H1 (cell line): ENCODE results near the gene NSUN6. TPM values are rescaled to one million over a fixed set of nuclear protein-coding genes. Genes with fewer than 3 reads are reported as not detected.
"Not testable (repeated sequence)": the region's sequence is repeated elsewhere in the genome, so short reads cannot be mapped to it uniquely, and the experiment has no call there.

ENCODE experiments used
- CTCF ChIA-PET: fragments of 300-600 bp; sonication (Branson Sonifier 250); formaldehyde crosslinking; loops from one replicate; lab custom pipeline; 2021; ENCODE audit not compliant: partially characterized antibody; lab: Charles Lee
- POLR2A ChIA-PET: fragments of 300-600 bp; sonication (Branson Sonifier 250); formaldehyde crosslinking; loops from one replicate; lab custom pipeline; 2021; ENCODE audit warnings: inconsistent platforms; ENCODE audit not compliant: partially characterized antibody; lab: Charles Lee
- DNase-seq, 2 experiments: peaks; one replicate each; pipeline versions ENCODE4 v3.0.0 to v3.0.0-alpha.2; 2010 to 2022; ENCODE audit warnings: low spot score in 2 of 2, low read depth in 1 of 2, mixed read lengths in 1 of 2
- FAIRE-seq: peaks from 2 replicates; lab custom pipeline; 2011; peaks lifted over from hg19 to GRCh38; lab: Jason Lieb, UNC
- H2AFZ ChIP-seq: 2 replicates; pipeline ENCODE4 v1.8.1; 2012; ENCODE audit warnings: low read length, inconsistent platforms
- H2AK5ac ChIP-seq: 2 replicates; pipeline ENCODE4 v1.6.1; 2013; ENCODE audit warnings: low read depth, low read length
- H2BK120ac ChIP-seq: replicated peaks from 2 replicates; pipeline ENCODE3; 2013; ENCODE audit warnings: low read depth, low read length, inconsistent platforms
- H2BK12ac ChIP-seq: 2 replicates; pipeline ENCODE4 v1.6.1; 2013; ENCODE audit warnings: low read depth, low read length
- H2BK15ac ChIP-seq: 2 replicates; pipeline ENCODE4 v1.6.1; 2013; ENCODE audit warnings: low read length
- H2BK20ac ChIP-seq: 2 replicates; pipeline ENCODE4 v1.6.1; 2013; ENCODE audit warnings: low read length
- H2BK5ac ChIP-seq: 2 replicates; pipeline ENCODE4 v1.6.1; 2013; ENCODE audit warnings: low read depth, low read length
- H3K14ac ChIP-seq: 2 replicates; pipeline ENCODE4 v1.6.1; 2013; ENCODE audit warnings: inconsistent platforms; ENCODE audit not compliant: insufficient read length
- H3K18ac ChIP-seq: 2 replicates; pipeline ENCODE4 v1.6.1; 2013; ENCODE audit warnings: low read length; ENCODE audit errors: extremely low read depth
- H3K23ac ChIP-seq: 2 replicates; pipeline ENCODE4 v1.6.1; 2013; ENCODE audit warnings: inconsistent platforms; ENCODE audit not compliant: insufficient read length
- H3K23me2 ChIP-seq: 2 replicates; pipeline ENCODE4 v1.6.1; 2013; ENCODE audit warnings: low read depth, low read length
- H3K27ac ChIP-seq: 2 replicates; pipeline ENCODE4 v1.6.1; 2011; ENCODE audit warnings: low read depth, low read length, inconsistent platforms
- H3K27me3 ChIP-seq, 4 experiments: replicated peaks in 1 of 4; 1 replicate in 1 of 4; 2 replicates in 3 of 4; pipeline versions ENCODE4 v1.6.1 to v1.8.1; 2011 to 2013; ENCODE audit warnings: low read length in 3 of 4, mild to moderate bottlenecking in 3 of 4, inconsistent platforms in 2 of 4, mixed read lengths in 2 of 4, moderate library complexity in 1 of 4; ENCODE audit not compliant: control insufficient read depth in 3 of 4, insufficient read depth in 3 of 4; ENCODE audit errors: extremely low read depth in 1 of 4
- H3K36me3 ChIP-seq, 4 experiments: 2 replicates each; pipeline versions ENCODE4 v1.6.1 to v1.8.1; 2011 to 2013; ENCODE audit warnings: mild to moderate bottlenecking in 4 of 4, low read length in 3 of 4, moderate library complexity in 2 of 4, control low read depth in 1 of 4, inconsistent platforms in 1 of 4; ENCODE audit not compliant: insufficient read depth in 4 of 4, control insufficient read depth in 2 of 4
- H3K4ac ChIP-seq: replicated peaks from 2 replicates; pipeline ENCODE3; 2013; ENCODE audit warnings: low read length, low read depth, mixed read lengths, inconsistent platforms; ENCODE audit not compliant: insufficient read length
- H3K4me1 ChIP-seq, 4 experiments: replicated peaks in 1 of 4; 1 replicate in 1 of 4; 2 replicates in 3 of 4; pipeline versions ENCODE4 v1.6.1 to v1.8.1; 2011 to 2013; ENCODE audit warnings: low read length in 3 of 4, inconsistent platforms in 2 of 4, mixed read lengths in 1 of 4; ENCODE audit not compliant: insufficient read depth in 4 of 4, control insufficient read depth in 3 of 4
- H3K4me2 ChIP-seq, 2 experiments: 2 replicates each; pipeline versions ENCODE4 v1.6.1 to v1.8.1; 2011 to 2013; ENCODE audit warnings: low read depth in 2 of 2, low read length in 2 of 2, control low read depth in 1 of 2, inconsistent platforms in 1 of 2, mild to moderate bottlenecking in 1 of 2; ENCODE audit not compliant: insufficient read depth in 1 of 2
- H3K4me3 ChIP-seq, 4 experiments: fragments of 200-600, 300-600 bp in 1 of 4; sonication (generic), shearing (Covaris generic), sonication (Bioruptor Twin) in 1 of 4; 2 replicates each; pipeline versions ENCODE4 v1.5.1 to v1.8.1; 2011 to 2016; ENCODE audit warnings: low read length in 4 of 4, low read depth in 3 of 4, control low read depth in 2 of 4, inconsistent platforms in 2 of 4, mild to moderate bottlenecking in 2 of 4, mixed read lengths in 1 of 4, moderate library complexity in 1 of 4; ENCODE audit not compliant: insufficient read depth in 2 of 4; ENCODE audit errors: extremely low read depth in 1 of 4
- H3K56ac ChIP-seq: replicated peaks from 2 replicates; pipeline ENCODE3; 2013; ENCODE audit warnings: low read depth, mild to moderate bottlenecking, mixed read lengths, low read length, inconsistent platforms; ENCODE audit not compliant: insufficient read length
- H3K79me1 ChIP-seq: 2 replicates; pipeline ENCODE4 v1.6.1; 2013; ENCODE audit warnings: low read depth, low read length, control low read depth
- H3K79me2 ChIP-seq, 2 experiments: 2 replicates each; pipeline versions ENCODE4 v1.6.1 to v1.8.1; 2012 to 2013; ENCODE audit warnings: low read length in 2 of 2, mild to moderate bottlenecking in 2 of 2, inconsistent platforms in 1 of 2; ENCODE audit not compliant: insufficient read depth in 2 of 2, control insufficient read depth in 1 of 2
- H3K9ac ChIP-seq, 4 experiments: replicated peaks in 1 of 4; 1 replicate in 1 of 4; 2 replicates in 3 of 4; pipeline versions ENCODE4 v1.6.1 to v1.8.1; 2011 to 2013; ENCODE audit warnings: low read depth in 3 of 4, low read length in 3 of 4, control low read depth in 2 of 4, mild to moderate bottlenecking in 2 of 4, moderate library complexity in 2 of 4, inconsistent platforms in 1 of 4; ENCODE audit errors: extremely low read depth in 1 of 4
- H3K9me3 ChIP-seq, 2 experiments: 2 replicates each; pipeline versions ENCODE4 v1.6.1 to v1.8.1; 2012 to 2013; ENCODE audit warnings: mild to moderate bottlenecking in 2 of 2, moderate library complexity in 2 of 2, control low read depth in 1 of 2, inconsistent platforms in 1 of 2, low read depth in 1 of 2, low read length in 1 of 2, mixed read lengths in 1 of 2; ENCODE audit not compliant: insufficient read depth in 2 of 2
- H4K20me1 ChIP-seq, 2 experiments: replicated peaks in 1 of 2; 2 replicates each; pipeline versions ENCODE3 to v1.8.1; 2011 to 2013; ENCODE audit warnings: inconsistent platforms in 2 of 2, low read length in 2 of 2, mild to moderate bottlenecking in 1 of 2; ENCODE audit not compliant: insufficient read depth in 2 of 2, control insufficient read depth in 1 of 2
- H4K5ac ChIP-seq: 2 replicates; pipeline ENCODE4 v1.6.1; 2013; ENCODE audit warnings: low read length, low read depth, mixed read lengths, inconsistent platforms; ENCODE audit not compliant: insufficient read length
- H4K8ac ChIP-seq: 2 replicates; pipeline ENCODE4 v1.8.0; 2013; ENCODE audit warnings: mild to moderate bottlenecking, moderate library complexity, low read length, inconsistent platforms; ENCODE audit not compliant: insufficient read depth; ENCODE audit errors: extremely low read depth
- H4K91ac ChIP-seq: replicated peaks from 2 replicates; pipeline ENCODE3; 2013; ENCODE audit warnings: low read length, mixed read lengths, inconsistent platforms; ENCODE audit not compliant: insufficient read length
- ATF3 ChIP-seq: IDR thresholded peaks from 2 replicates; pipeline ENCODE4 v1.6.1; 2011; ENCODE audit warnings: low read depth, mild to moderate bottlenecking, low read length; ENCODE audit not compliant: insufficient read depth
- CBX8 ChIP-seq: fragments of 300-800, 300-1000 bp; sonication (generic); IDR thresholded peaks from 2 replicates; pipeline ENCODE4 v1.7.1; 2016; ENCODE audit warnings: low read depth, low read length, borderline replicate concordance
- WGBS, 2 experiments: shearing (Covaris generic) in 1 of 2; methylation state at CpG; one replicate each; pipeline versions ENCODE4 v1.1.6 to v1.1.7; 2013 to 2015; ENCODE audit warnings: low lambda C conversion rate in 2 of 2, mixed read lengths in 2 of 2, inconsistent platforms in 1 of 2, low coverage in 1 of 2, missing lambda C conversion rate in 1 of 2; ENCODE audit not compliant: insufficient replicate concordance in 2 of 2, insufficient coverage in 1 of 2, insufficient read length in 1 of 2; ENCODE audit errors: extremely low coverage in 1 of 2, missing lambda C conversion rate in 1 of 2; 5-methylcytosine and 5-hydroxymethylcytosine counted together
- polyA plus RNA-seq, 7 experiments: library from polyadenylated mRNA; depleted of rRNA in 3 of 7; stranded (reverse) in 5 of 7; unstranded in 2 of 7; fragments of >200 nt in 5 of 7; fragments of 200-250 nt in 2 of 7; gene quantifications; 1 replicate in 5 of 7; 2 replicates in 1 of 7; 4 replicates in 1 of 7; pipeline versions ENCODE4 v1.2.1 to v1.2.3, GENCODE V29; 2011 to 2013; ENCODE audit warnings: missing spikeins in 2 of 7, mixed read lengths in 2 of 7
- total RNA-seq: library from RNA; stranded (reverse); fragmentation: NEBNext Ultra II Directional; extraction: Animal tissue kit (Norgen Biotek cat#: 25700); gene quantifications from 2 replicates; pipeline ENCODE4 v1.2.1, GENCODE V29; 2021

Gene NSUN6
- total and polyA plus RNA-seq, 2 of the 8 experiments (the other 6 are each of a cell fraction or from before 2014, with no cell fraction given): 5.9 to 14.4 TPM

GRCh38 chr10:18647151-18647550 is 4.2 kb downstream of the NSUN6 start (continued):
- TF ChIP-seq CBX8 (no peak), ATF3 (no peak)

- DNase-seq, H3K56ac ChIP-seq, H4K5ac ChIP-seq, H2BK15ac ChIP-seq, H3K27ac ChIP-seq, H3K4ac ChIP-seq, H3K9me3 ChIP-seq, H3K23me2 ChIP-seq, H3K4me2 ChIP-seq, H3K9ac ChIP-seq, H3K79me1 ChIP-seq, H3K18ac ChIP-seq, H3K4me3 ChIP-seq, H4K20me1 ChIP-seq, H4K91ac ChIP-seq, H2BK5ac ChIP-seq, H3K36me3 ChIP-seq, H2BK12ac ChIP-seq, H3K14ac ChIP-seq, H2AK5ac ChIP-seq, H3K27me3 ChIP-seq, CTCF ChIA-PET, H2AFZ ChIP-seq, FAIRE-seq, H3K79me2 ChIP-seq, H2BK120ac ChIP-seq, H3K4me1 ChIP-seq, H2BK20ac ChIP-seq, H4K8ac ChIP-seq, H3K23ac ChIP-seq: not testable (repeated sequence)
- POLR2A ChIA-PET: interaction anchor here (1.3 kb wide), 1 partner anchor 20 kb away, joined by 4 read pairs; the partner anchor contains the start of gene ARL5B
- 92% methylated on average over 2 of the region's 2 CpGs; no CpG with 5 or more reads in 1 of the 2 experiments for WGBS, 2 experiments
Observed at GRCh38 chr10:18639719-18640118, 11.7 kb downstream of the NSUN6 start.
